Brain pericyte (primary cell): Measurements from ENCODE around the gene SDR42E1.
"Not testable (repeated sequence)": the region's sequence is repeated elsewhere in the genome, so short reads cannot be mapped to it uniquely, and the experiment has no call there.

Source experiments
- DNase-seq: peaks from one replicate; pipeline ENCODE4 v3.0.0-alpha.2; 2012; ENCODE audit warnings: low read depth, low spot score

Gene SDR42E1

GRCh38 chr16:82037251-82037650 is 26.0 kb upstream of the SDR42E1 start:
- DNase-seq: no peak

GRCh38 chr16:82034981-82035612 is 23.8 kb upstream of the SDR42E1 start, which contains the start of gene HSD17B2:
HSD17B2 (plus strand) TSS chr16:82035253; CDS start chr16:82035425, 172 bp downstream.
- no peak for DNase-seq

GRCh38 chr16:82033683-82034300 is 22.5 kb upstream of the SDR42E1 start:
- DNase-seq: no peak

GRCh38 chr16:82033006-82033405 is 21.7 kb upstream of the SDR42E1 start:
- no peak for DNase-seq

GRCh38 chr16:82031116-82032084 is 20.1 kb upstream of the SDR42E1 start:
- DNase-seq: no peak

GRCh38 chr16:82027629-82028064 is 16.4 kb upstream of the SDR42E1 start:
- DNase-seq: no peak

- no peak for DNase-seq
Observed at GRCh38 chr16:82024883-82025282, 13.6 kb upstream of the SDR42E1 start.

GRCh38 chr16:82024316-82024715 is 13.0 kb upstream of the SDR42E1 start:
- no peak for DNase-seq

GRCh38 chr16:82023206-82023605 is 11.9 kb upstream of the SDR42E1 start:
- no peak for DNase-seq

GRCh38 chr16:82020051-82020450 is 8.8 kb upstream of the SDR42E1 start:
- no peak for DNase-seq

- no peak for DNase-seq
Observed at GRCh38 chr16:82019535-82019934, 8.3 kb upstream of the SDR42E1 start.

GRCh38 chr16:82017911-82018568 is 6.8 kb upstream of the SDR42E1 start:
- no peak for DNase-seq

- DNase-seq: no peak
Observed at GRCh38 chr16:82016964-82017363, 5.7 kb upstream of the SDR42E1 start.

GRCh38 chr16:82016263-82016662 is 5.0 kb upstream of the SDR42E1 start:
- no peak for DNase-seq

- no peak for DNase-seq
Observed at GRCh38 chr16:82013139-82013538, 1.9 kb upstream of the SDR42E1 start.

- no peak for DNase-seq
Observed at GRCh38 chr16:82010649-82011048, 621 bp downstream of the SDR42E1 start.

- not testable (repeated sequence) for DNase-seq
Observed at GRCh38 chr16:82009789-82010188, 1.5 kb downstream of the SDR42E1 start.

GRCh38 chr16:82008957-82009592 is 2.2 kb downstream of the SDR42E1 start:
- DNase-seq: no peak

- no peak for DNase-seq
Observed at GRCh38 chr16:82007189-82007588, 4.1 kb downstream of the SDR42E1 start.

GRCh38 chr16:82006036-82006435 is 5.2 kb downstream of the SDR42E1 start:
- DNase-seq: no peak
